Thyroid gland (tissue), 4 donors: Measurements from ENCODE around the gene EPHA8.

Source experiments
- CTCF ChIP-seq, 6 experiments: fragments of 200-600 bp in 3 of 6; fragments of 450-650 bp in 3 of 6; sonication (generic) in 3 of 6; IDR thresholded peaks; one replicate each; pipeline ENCODE4 v1.5.1; 2016 to 2019; ENCODE audit warnings: antibody characterized with exemption in 6 of 6, mild to moderate bottlenecking in 2 of 6, inconsistent platforms in 1 of 6, moderate library complexity in 1 of 6
- POLR2A ChIP-seq, 2 donors: fragments of 450-650 bp; IDR thresholded peaks; one replicate each; pipeline ENCODE4 v1.6.1; 2017; ENCODE audit warnings: antibody characterized with exemption in 2 of 2, mild to moderate bottlenecking in 2 of 2, moderate library complexity in 1 of 2

- TF ChIP-seq CTCF (IDR thresholded peaks at IDR 0.05) (no peak), POLR2A (IDR thresholded peaks at IDR 0.05) (no peak)
Measured at GRCh38 chr1:22650089-22650693, 86.9 kb downstream of the EPHA8 start.
